Tibial nerve (tissue), 4 donors: ENCODE measurements around the gene ROBO1. TPM values are rescaled to one million over a fixed set of nuclear protein-coding genes. Genes with fewer than 3 reads are reported as not detected.

Experiments used
- DNase-seq, 2 donors: peaks; one replicate each; pipeline ENCODE4 v3.0.0-alpha.2; 2019; ENCODE audit warnings: low spot score in 2 of 2
- H3K27ac ChIP-seq, 4 donors: fragments of 200-600 bp; sonication (generic) in 3 of 4; one replicate each; pipeline ENCODE4 v1.5.1; 2017 to 2019; ENCODE audit warnings: mild to moderate bottlenecking in 1 of 4
- H3K27me3 ChIP-seq, 2 donors: fragments of 200-600 bp; sonication (generic) in 1 of 2; one replicate each; pipeline versions ENCODE4 v1.5.1 to v1.6.0; 2017 to 2019
- H3K36me3 ChIP-seq, 3 donors: fragments of 200-600 bp; sonication (generic); one replicate each; pipeline ENCODE4 v1.5.1; 2018 to 2019
- H3K4me1 ChIP-seq, 4 donors: fragments of 200-600 bp; sonication (generic) in 3 of 4; one replicate each; pipeline ENCODE4 v1.5.1; 2017 to 2019
- H3K4me3 ChIP-seq, 4 donors: fragments of 200-600 bp; sonication (generic) in 3 of 4; one replicate each; pipeline ENCODE4 v1.5.1; 2017 to 2019; ENCODE audit warnings: mild to moderate bottlenecking in 1 of 4, moderate library complexity in 1 of 4
- H3K9me3 ChIP-seq, 4 donors: fragments of 200-600 bp; sonication (generic) in 3 of 4; one replicate each; pipeline ENCODE4 v1.5.1; 2017 to 2019
- CTCF ChIP-seq, 5 experiments: fragments of 200-600 bp in 3 of 5; fragments of 450-650 bp in 2 of 5; sonication (generic) in 3 of 5; IDR thresholded peaks; one replicate each; pipeline ENCODE4 v1.5.1; 2016 to 2019; ENCODE audit warnings: antibody characterized with exemption in 5 of 5, mild to moderate bottlenecking in 3 of 5, moderate library complexity in 2 of 5
- EP300 ChIP-seq, 2 donors: sonication (generic); formaldehyde crosslinking; IDR thresholded peaks; one replicate each; pipeline ENCODE4 v1.6.1; 2017; ENCODE audit warnings: antibody characterized with exemption in 2 of 2, mild to moderate bottlenecking in 1 of 2
- POLR2A ChIP-seq, 2 donors: fragments of 450-650 bp; IDR thresholded peaks; one replicate each; pipeline ENCODE4 v1.6.1; 2017; ENCODE audit warnings: antibody characterized with exemption in 2 of 2, mild to moderate bottlenecking in 2 of 2, moderate library complexity in 2 of 2
- WGBS, 2 donors: methylation state at CpG; one replicate each; pipeline ENCODE4 v1.1.5; 2018; 5-methylcytosine and 5-hydroxymethylcytosine counted together
- total RNA-seq, 4 donors: library from RNA; depleted of rRNA; stranded (reverse); fragments of >200 nt; gene quantifications; one replicate each; pipeline ENCODE4 v1.1.0, GENCODE V29; 2016

ROBO1 gene
- total RNA-seq, 4 donors from 2014 or later = 12.6 to 27.8 (median 23.1) TPM

GRCh38 chr3:79297245-79297960 is 470.4 kb downstream of the ROBO1 start:
- no peak for DNase-seq
- Histone ChIP-seq H3K36me3 (no peaks in the 10 kb centered on the region), H3K27ac (no peak overlapping the region), H3K9me3 (peaks cover 0 to 15% (median 0%) of the 10 kb centered on the region in 4 donors), H3K4me3 (no peak overlapping the region), H3K4me1 (no peaks in the 10 kb centered on the region), H3K27me3 (no peaks in the 10 kb centered on the region)
- 19 to 31% methylated on average over 1 of the region's 1 CpG for WGBS, 2 donors
- TF ChIP-seq POLR2A (IDR thresholded peaks at IDR 0.05) (no peak), EP300 (IDR thresholded peaks at IDR 0.05) (no peak), CTCF (IDR thresholded peaks at IDR 0.05) (no peak)

- Histone ChIP-seq H3K27ac (no peak overlapping the region), H3K9me3 (no peaks in the 10 kb centered on the region), H3K27me3 (no peaks in the 10 kb centered on the region), H3K4me3 (no peak overlapping the region), H3K36me3 (no peaks in the 10 kb centered on the region), H3K4me1 (no peaks in the 10 kb centered on the region)
- TF ChIP-seq CTCF (IDR thresholded peaks at IDR 0.05) (no peak), POLR2A (IDR thresholded peaks at IDR 0.05) (no peak), EP300 (IDR thresholded peaks at IDR 0.05) (no peak)
- WGBS, 2 donors = 82 to 87% methylated on average over 3 of the region's 3 CpGs
- no peak for DNase-seq
These were observed 480.9 kb downstream of the ROBO1 start for GRCh38 chr3:79286882-79287281.

- Histone ChIP-seq H3K36me3 (no peaks in the 10 kb centered on the region), H3K4me1 (no peaks in the 10 kb centered on the region), H3K27ac (no peak overlapping the region), H3K27me3 (no peaks in the 10 kb centered on the region), H3K9me3 (no peaks in the 10 kb centered on the region), H3K4me3 (no peak overlapping the region)
- TF ChIP-seq EP300 (IDR thresholded peaks at IDR 0.05) = no peak
- TF ChIP-seq CTCF (IDR thresholded peaks at IDR 0.05) = no peak
- no peak for TF ChIP-seq POLR2A (IDR thresholded peaks at IDR 0.05)
- 74 to 82% methylated on average over 2 of the region's 2 CpGs for WGBS, 2 donors
- DNase-seq = no peak
These were observed 481.9 kb downstream of the ROBO1 start for GRCh38 chr3:79285871-79286270.

- H3K4me3 ChIP-seq = no peak overlapping the region
- DNase-seq = no peak
- H3K36me3 ChIP-seq = no peaks in the 10 kb centered on the region
- no peaks in the 10 kb centered on the region for H3K9me3 ChIP-seq
- TF ChIP-seq CTCF (IDR thresholded peaks at IDR 0.05) = no peak
- no peak for TF ChIP-seq POLR2A (IDR thresholded peaks at IDR 0.05)
- TF ChIP-seq EP300 (IDR thresholded peaks at IDR 0.05) = no peak
- H3K27me3 ChIP-seq = no peaks in the 10 kb centered on the region
- 74 to 80% methylated on average over 3 of the region's 3 CpGs for WGBS, 2 donors
- H3K27ac ChIP-seq = no peak overlapping the region
- no peaks in the 10 kb centered on the region for H3K4me1 ChIP-seq
These were observed 482.4 kb downstream of the ROBO1 start for GRCh38 chr3:79285380-79285779.

- H3K4me3 ChIP-seq = no peak overlapping the region
- H3K27me3 ChIP-seq = no peaks in the 10 kb centered on the region
- no peaks in the 10 kb centered on the region for H3K36me3 ChIP-seq
- H3K9me3 ChIP-seq = no peaks in the 10 kb centered on the region
- 75 to 79% methylated on average over 3 of the region's 3 CpGs for WGBS, 2 donors
- no peak for TF ChIP-seq EP300 (IDR thresholded peaks at IDR 0.05)
- TF ChIP-seq CTCF (IDR thresholded peaks at IDR 0.05) = no peak
- TF ChIP-seq POLR2A (IDR thresholded peaks at IDR 0.05) = no peak
- no peak for DNase-seq
- no peak overlapping the region for H3K27ac ChIP-seq
- no peaks in the 10 kb centered on the region for H3K4me1 ChIP-seq
These were observed 483.0 kb downstream of the ROBO1 start for GRCh38 chr3:79284781-79285180.
